Fibroblast of lung (primary cell): ENCODE results near the gene ATRNL1.

Experiments used
- CTCF ChIP-seq, 2 donors: IDR thresholded peaks in 1 of 2; conservative IDR thresholded peaks in 1 of 2; 1 replicate in 1 of 2; 2 replicates in 1 of 2; pipeline ENCODE4 v1.5.1; 2011 to 2012; ENCODE audit warnings: low read length in 2 of 2, control low read depth in 1 of 2, inconsistent platforms in 1 of 2, low read depth in 1 of 2, mild to moderate bottlenecking in 1 of 2
- EZH2 ChIP-seq: IDR thresholded peaks from 2 replicates; pipeline ENCODE4 v1.5.1; 2012; ENCODE audit warnings: low read length, control low read depth, mild to moderate bottlenecking; ENCODE audit errors: missing control alignments

- TF ChIP-seq CTCF (conservative IDR thresholded peaks at IDR 0.05 in 1 of 2, IDR thresholded peaks at IDR 0.05 in 1 of 2; ENCODE audit: low read depth in 1 of 2, low read length in 2 of 2) (no peak), EZH2 (no peak)
Measured at GRCh38 chr10:115879372-115880089, 786.4 kb downstream of the ATRNL1 start.
